HTR-8/SVneo (cell line): ENCODE data around the gene AURKAIP1.

Source experiments
- DNase-seq: peaks from one replicate; pipeline ENCODE4 v3.0.0; 2011; ENCODE audit warnings: low spot score, mixed read lengths; ENCODE audit not compliant: insufficient read length
- FAIRE-seq: peaks from 2 replicates; lab custom pipeline; 2011; peaks lifted over from hg19 to GRCh38; lab: Jason Lieb, UNC

Gene AURKAIP1

GRCh38 chr1:1351511-1352427 is 23.2 kb downstream of the AURKAIP1 start:
- FAIRE-seq: no peak
- no peak for DNase-seq

- peak; percentile 41 for DNase-seq
- FAIRE-seq: no peak
Observed at GRCh38 chr1:1349256-1350012, 25.6 kb downstream of the AURKAIP1 start, which contains the start of gene DVL1. TSS of gene DVL1 (minus strand) at chr1:1349418. CDS start at chr1:1349065, 353 bp downstream.

DNA sequence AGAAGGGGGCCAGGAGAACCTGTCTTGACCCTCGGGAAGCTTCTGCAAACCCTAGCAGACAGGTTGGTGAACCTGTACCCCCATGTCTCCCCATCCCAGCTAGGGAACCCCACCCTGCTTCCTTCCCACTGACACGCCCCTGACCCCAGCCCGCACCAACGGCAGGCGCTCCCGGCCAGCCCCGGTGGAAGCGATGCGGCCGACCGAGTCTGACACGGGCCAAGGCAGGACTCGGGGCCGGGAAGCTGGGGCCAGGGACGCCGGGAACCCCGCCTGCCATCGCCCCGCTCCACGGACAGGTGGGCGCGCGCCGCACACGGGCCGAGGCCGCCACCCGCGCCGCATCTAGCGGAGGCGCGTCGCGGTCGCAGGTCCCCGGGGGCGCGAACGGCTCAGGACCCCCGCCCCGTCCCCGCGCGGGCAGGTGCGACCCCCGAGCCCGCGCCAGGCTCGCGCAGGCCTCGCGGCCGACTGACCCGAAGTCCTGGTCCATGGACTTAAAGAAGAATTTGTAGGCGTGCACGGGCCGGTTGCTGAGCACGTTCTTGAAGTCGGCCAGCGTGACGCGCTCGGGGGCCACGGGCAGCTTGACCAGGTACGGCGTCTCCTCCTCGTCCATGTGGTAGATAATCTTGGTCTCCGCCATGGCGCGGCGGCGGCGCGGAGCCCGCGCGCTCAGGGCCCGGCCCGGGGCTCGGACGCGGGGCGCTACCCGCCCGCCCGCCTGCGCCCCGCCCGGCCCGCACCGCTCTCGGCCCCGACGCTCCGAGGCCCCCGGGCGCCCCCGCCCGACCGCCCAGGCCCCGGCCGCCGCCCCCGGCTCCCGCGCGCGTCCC is 26.4 kb downstream of the AURKAIP1 start:
- FAIRE-seq (no peak), DNase-seq (no peak)

DNA sequence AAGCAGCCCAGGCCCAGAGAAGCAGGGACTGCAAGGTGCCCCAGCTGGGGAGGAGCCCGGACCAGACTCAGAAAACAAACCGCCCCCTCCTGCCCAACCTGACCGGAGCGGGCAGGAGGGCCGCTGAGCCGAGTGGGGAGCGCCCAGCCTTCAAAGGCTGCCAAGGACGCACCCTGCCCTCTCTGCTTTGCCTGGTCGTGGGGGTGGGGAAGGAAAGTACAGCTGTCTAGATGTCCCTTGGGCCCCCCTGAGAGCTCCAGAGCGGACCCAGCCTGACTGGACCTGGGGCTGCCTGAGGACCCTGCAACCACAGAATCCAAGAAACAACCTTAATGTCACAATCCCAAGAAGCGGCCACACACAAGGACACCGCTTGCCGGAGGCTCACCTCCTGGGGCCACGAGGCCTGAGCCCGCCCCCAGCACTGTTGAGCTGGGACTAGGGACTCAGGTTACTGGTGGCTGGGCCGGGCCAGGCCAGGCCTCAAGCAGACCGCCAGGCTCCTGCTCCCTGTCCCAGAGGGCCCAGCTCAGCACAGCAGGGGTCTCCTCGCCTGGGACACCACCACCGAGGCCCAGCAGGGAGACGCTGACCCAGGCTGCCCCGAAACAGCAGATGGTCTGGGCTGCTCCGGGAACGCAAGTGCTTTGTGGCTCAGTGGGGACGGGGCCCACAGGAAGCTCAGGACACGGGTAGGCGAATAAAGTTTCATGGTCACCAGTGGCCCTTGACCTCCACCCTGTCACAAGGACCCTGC is 27.2 kb downstream of the AURKAIP1 start:
- FAIRE-seq (no peak), DNase-seq (peak; percentile 41)

- FAIRE-seq (no peak), DNase-seq (no peak)
Observed at GRCh38 chr1:1347026-1347595, 27.9 kb downstream of the AURKAIP1 start.

DNA sequence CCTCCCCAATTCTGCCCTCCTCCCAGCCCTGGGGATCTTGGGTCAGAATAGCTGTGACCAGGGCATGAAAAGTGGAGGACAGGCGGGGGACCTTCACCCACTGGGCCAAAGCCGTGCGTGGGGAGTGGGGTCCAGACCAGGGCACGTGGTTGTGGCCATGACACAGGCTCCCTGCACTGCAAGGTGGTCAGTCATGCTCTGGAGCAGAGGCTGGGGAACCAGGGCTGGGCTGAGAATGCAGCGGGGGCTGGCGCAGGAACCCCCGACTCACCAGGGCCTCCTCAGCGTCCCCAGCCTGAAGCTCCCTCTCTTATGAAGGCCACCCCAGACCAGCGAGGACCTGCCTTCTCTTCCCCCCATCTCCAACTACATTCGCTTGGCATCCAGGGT is 28.5 kb downstream of the AURKAIP1 start:
- no peak for FAIRE-seq
- DNase-seq: no peak

- DNase-seq (no peak), FAIRE-seq (no peak)
Observed at GRCh38 chr1:1345860-1346500, 29.0 kb downstream of the AURKAIP1 start.

- DNase-seq: no peak
- no peak for FAIRE-seq
Observed at GRCh38 chr1:1345384-1345783, 29.6 kb downstream of the AURKAIP1 start.

GRCh38 chr1:1344655-1345361 is 30.2 kb downstream of the AURKAIP1 start:
- DNase-seq (peak; percentile 43), FAIRE-seq (peak; percentile 38)

DNA sequence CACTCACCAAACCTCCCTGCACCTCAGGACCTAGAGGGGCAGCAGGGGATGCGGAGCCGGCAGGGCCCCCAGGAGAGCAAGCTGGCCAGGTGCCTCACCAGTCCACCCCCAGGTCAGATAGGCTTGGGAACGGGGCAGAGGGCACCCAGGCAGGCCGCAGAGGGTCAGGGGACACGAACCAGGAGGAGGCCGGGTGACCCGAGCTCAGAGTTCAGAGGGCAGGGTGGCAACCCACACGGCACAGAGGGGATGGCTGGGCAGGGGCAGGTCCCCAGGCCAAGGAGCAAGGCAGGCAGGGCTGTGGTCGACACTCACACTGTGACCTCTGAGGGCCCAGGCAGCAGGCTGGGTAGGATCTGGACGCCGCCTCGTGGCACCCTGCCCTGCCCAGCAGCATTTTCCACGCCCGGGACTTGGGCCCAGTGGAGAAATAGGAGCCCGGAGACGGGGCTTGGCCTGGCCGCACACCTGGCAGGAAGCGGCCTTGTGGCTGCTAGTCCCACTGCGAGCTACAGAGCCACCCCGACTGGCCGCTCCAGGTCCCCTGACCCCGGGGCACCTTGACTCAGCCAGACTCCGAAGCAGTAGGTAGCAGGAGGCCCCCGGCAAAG is 31.1 kb downstream of the AURKAIP1 start:
- DNase-seq: no peak
- no peak for FAIRE-seq

DNA sequence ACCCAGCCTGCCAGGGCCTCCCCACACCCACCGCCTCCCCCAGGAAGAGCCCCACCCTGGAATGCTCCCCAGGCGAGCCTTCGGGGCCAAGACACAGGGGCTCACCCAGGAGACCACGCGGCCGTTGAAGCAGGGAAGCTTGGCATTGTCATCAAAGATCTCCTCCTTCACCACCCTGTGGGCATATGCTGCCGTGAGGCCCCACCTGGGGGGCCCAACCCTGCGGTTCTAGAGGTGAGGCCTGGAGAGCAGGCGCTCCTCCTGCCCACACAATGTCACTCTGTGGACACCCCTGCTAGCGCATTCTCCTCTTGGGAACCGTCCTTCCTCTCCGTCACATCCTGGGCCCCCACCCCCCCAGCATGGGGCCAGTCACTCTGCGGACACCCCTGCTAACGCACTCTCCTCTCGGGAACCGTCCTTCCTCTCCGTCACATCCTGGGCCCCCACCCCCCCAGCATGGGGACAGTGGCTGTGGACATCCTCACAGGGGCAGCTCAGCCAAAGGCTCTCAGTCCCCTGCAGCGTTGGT is 32.4 kb downstream of the AURKAIP1 start:
- DNase-seq (no peak), FAIRE-seq (no peak)

DNA sequence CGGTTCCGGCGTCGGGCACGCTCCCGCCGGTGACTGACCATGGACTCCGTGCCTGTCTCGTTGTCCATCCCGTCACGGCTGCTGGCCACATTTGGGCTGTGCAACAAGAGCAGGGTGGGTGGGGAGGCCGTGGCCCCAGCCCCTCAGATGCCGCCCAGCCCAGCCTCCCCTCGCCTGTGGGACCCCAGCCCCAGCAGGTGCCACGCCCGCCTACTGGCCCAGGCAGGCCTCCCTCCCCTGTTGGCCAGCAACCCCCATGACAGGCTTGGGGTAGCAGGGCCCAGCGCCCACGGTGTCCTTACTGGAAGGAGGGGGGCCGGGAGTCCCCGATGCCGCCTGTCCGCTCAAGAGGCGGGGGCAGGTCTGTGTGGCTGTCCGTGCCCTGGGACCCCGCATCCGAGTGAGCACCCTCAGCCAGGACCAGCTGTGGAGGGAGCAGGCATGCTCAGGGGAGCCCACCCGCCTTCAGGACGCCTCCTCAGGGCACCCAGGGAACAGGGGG is 32.9 kb downstream of the AURKAIP1 start:
- DNase-seq (no peak), FAIRE-seq (no peak)

DNA sequence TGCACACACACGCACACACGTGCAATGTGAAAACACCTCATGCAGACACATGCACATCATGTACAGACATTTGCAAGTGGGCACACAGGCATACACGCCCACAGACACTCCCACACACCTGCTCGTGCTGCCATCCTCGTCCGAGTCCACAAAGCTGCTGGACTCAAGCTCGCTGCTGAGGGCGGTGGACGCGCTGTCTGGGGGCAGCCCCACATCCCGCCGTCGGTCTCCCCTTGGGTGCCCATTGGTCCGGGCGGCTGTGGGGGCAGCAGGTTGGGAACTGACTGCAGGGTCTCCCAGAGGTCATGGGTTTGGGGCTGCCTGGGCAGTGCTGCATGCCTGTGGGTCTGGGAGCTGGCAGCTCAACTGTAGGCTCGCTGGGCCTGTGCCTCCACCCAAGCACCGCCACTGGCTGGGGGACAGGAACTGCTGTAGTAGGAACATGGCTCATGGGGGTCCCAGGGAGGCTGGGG is 33.4 kb downstream of the AURKAIP1 start:
- FAIRE-seq (no peak), DNase-seq (no peak)

- DNase-seq: no peak
- FAIRE-seq: peak; percentile 91
Observed at GRCh38 chr1:1340791-1341548, 34.0 kb downstream of the AURKAIP1 start.

- no peak for FAIRE-seq
- DNase-seq: no peak
Observed at GRCh38 chr1:1340185-1340584, 34.8 kb downstream of the AURKAIP1 start.

DNA sequence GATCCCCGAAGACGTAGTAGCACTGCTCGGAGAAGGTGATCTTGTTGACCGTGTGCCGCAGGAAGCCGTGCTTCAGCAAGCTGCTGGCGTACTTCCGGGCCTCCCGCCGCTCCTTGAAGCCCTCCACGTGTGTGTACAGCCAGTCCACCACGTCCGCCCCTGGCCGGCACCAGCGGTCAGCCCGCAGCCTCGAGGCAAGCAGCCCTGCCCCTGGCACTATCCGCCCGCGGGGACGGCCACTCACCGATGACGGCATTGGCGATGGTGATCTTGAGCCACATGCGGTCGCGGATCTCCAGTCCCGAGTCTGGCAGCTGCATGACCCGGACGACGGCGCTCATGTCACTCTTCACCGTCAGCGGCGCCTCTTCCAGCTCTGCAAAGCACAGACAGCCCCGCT is 36.7 kb downstream of the AURKAIP1 start:
- FAIRE-seq: no peak

DNA sequence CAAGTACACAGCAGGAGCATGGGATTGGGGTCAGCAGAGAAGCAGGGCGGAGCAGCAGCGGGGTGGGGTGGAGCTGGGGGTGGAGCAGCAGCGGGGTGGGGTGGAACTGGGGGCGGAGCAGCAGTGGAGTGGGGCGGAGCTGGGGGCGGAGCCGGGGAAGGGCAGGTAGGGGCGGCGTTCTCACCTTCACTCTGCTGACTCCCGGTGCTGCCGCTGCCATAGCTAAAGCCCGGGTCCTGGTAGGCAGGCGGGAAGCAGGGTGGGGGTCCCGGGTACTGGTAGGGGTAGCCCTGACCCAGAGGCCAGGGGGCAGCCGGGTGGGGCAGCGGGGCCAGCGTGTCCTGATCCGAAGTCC is 37.2 kb downstream of the AURKAIP1 start:
- DNase-seq: no peak
- no peak for FAIRE-seq

More for the DNA sequence above, 36.7 kb downstream of the AURKAIP1 start:
- DNase-seq: no peak
